T47D (cell line): ENCODE data around the gene KLK5.
"Not testable (repeated sequence)": the region's sequence is repeated elsewhere in the genome, so short reads cannot be mapped to it uniquely, and the experiment has no call there.

Experiments
- DNase-seq, 2 experiments: peaks; one replicate each; pipeline versions ENCODE4 v3.0.0 to v3.0.0-alpha.2; 2011 to 2012; ENCODE audit warnings: low read depth in 1 of 2, low spot score in 1 of 2
- JUND ChIP-seq: IDR thresholded peaks from 2 replicates; pipeline ENCODE4 v1.6.1; 2012; ENCODE audit warnings: low read depth
- in situ Hi-C: cut with HindIII; loops from 2 replicates; pipeline ENCODE4 v1.10.0; 2016; ENCODE audit warnings: low sequenced_read_pairs, low pct_unique_long_range_greater_than_20kb

KLK5 gene

DNA sequence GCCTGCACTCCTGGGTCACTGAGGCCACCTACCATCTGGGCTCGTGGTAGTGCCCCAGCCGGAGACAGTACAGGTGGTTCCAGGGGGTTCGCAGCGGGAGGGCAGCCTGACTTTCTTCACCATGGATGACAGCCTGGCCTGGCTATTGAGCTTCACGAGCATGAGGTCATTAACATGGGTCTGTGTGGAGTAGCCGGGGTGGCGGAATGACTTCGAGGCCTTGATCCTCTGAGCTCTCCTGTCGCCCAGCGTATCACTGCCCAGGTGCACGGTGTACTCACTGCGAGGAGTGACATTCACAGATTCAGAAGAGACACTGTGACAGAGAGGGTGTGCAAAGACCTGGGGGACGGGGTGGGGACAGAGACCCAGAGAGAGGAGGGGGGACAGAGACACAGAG, 27.4 kb upstream of the KLK5 start:
- no peak for DNase-seq
- in situ Hi-C loops = no loop called here
- no peak for TF ChIP-seq JUND

DNA sequence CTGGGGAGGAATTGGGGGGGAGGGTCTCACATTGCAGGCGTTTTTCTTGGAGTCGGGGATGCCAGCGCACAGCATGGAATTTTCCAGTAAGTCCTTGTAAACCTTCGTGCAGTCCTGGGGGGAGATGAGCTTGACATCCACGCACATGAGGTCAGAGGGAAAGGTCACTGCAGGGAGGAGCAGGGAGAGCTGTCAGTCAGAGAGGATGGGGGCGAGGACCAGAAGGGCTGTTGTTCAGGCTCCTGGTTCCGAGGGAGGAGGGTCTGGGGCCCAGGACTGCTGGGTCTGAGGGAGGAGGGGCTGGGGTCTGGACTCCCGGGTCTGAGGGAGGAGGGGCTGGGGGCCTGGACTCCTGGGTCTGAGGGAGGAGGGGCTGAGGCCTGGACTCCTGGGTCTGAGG, 26.9 kb upstream of the KLK5 start:
- TF ChIP-seq JUND = no peak
- DNase-seq = no peak
- in situ Hi-C loops = no loop called here

DNA sequence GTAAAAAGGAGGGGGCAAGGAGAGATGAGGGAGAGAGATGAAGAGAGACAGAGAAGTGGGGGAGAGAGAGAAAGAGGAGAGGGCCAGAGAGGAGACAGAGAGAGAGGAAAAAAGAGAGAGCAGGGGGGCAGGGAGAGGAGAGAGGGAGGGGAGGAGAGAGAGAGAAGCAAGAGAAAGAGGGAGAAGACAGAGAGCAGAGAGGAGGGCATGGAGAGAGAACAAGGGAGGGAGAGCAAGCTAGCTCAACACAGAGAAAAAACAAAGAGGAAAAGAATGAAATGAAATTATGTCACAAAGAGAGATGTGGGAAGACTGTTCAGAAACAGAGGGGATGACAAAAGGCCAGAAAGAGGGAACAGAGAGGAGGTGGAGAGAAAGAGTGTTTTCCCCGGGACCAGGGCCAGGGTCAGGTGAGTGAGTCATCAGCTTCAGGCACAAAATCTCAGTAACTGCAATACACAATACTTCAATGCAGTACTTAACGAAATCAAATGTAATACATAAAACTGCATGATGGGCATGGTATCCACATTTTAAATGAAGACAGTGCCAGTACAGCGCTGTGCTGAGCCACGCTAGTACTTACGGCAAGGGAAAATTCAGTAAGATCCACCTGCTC, 26.0 kb upstream of the KLK5 start:
- no peak for TF ChIP-seq JUND
- no peak for DNase-seq
- in situ Hi-C loops = no loop called here

DNA sequence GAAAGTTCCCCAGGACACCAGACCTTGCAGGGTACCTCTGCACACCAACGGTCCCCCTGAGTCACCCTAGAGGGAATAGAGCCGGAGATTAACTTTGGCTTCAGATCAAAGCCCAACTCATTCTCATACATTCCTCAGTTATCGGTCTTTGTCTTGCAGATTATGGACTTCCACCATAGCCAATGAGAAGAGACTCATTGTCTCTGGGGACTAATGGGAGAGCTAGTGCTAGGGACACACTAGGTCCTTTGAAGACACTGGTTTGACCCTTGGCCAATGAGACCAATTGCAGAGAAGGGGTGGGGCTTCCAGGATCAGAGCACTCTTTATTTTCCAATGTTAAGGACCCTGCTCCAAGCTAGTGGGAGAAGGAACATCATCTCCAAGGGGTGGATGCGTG, 24.8 kb upstream of the KLK5 start:
- no peak for DNase-seq
- TF ChIP-seq JUND = no peak
- in situ Hi-C loops = no loop called here

DNA sequence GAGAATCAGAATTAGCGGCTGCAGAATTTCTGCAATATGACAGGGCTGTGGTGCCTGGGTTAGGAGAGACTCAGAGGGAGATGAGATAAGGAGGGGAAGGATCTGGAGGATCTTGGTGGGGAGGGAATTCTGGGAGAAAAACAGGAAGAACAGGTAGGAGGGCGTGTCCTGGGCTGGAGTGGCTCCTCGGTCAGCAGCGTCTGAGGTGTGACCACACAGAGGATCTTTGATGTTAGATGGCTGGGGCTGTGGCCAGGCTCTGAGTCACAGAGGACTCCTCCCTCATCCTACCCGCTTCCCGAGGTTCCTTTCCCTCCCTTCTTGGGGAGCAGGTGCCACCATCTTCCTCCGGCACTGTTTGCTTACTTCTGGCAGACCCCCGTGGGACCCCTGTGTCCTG, 22.9 kb upstream of the KLK5 start:
- no peak for TF ChIP-seq JUND
- DNase-seq = peak in 1 of 2 experiments; percentile 43
- in situ Hi-C loops = no loop called here

DNA sequence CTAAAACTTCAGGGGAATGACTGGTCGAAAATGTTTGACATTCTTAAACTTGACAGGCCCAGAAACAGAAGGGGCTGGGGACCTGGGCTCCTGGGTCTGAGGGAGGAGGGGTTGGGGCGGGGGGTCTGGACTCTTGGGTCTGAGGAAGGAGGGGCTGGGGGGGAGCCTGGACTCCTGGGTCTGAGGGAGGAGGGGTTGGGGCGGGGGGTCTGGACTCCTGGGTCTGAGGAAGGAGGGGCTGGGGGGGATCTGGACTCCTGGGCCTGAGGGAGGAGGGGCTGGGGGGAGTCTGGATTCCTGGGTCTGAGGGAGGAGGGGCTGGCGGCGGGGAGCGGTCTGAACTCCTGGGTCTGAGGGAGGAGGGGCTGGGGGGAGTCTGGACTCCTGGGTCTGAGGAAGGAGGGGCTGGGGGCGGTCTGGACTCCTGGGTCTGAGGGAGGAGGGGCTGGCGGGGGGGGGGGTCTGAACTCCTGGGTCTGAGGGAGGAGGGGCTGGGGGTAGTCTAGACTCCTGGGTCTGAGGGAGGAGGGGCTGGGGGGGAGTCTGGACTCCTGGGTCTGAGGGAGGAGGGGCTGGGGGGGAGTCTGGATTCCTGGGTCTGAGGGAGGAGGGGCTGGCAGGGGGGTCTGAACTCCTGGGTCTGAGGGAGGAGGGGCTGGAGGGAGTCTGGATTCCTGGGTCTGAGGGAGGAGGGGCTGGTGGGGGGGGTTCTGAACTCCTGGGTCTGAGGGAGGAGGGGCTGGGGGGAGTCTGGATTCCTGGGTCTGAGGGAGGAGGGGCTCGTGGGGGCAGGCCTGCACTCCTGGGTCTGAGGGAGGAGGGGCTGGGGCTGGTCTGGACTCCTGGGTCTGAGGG, 22.1 kb upstream of the KLK5 start:
- no peak for DNase-seq
- in situ Hi-C loops = no loop called here
- TF ChIP-seq JUND = no peak

DNA sequence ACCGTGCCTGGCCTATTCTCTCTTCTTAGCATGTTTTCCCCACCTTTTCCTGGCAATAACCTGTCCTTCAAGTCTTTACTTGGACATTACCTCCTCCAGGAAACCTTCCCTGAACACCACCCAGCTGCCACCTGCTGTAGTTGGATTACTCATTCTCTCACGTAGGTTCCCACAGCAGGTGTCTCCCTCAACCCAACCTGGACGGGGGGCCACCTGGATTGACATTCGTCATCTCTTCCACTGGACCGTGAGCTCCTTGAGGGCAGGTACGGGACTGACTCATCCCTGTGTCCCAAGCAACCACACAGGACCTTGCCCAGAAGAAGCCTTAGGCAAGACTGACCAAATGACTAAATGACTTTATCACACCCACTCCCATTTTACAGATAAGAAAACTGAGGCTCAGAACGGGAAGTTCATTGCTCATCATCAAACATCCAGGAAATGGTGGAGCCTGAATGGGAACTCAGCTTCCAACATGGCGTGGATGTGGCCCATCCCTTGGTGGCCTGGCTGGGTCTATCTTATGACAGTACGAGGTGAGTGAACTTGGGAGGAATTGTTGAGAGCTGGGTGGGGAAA, 20.0 kb upstream of the KLK5 start:
- no peak for DNase-seq
- in situ Hi-C loops = no loop called here
- no peak for TF ChIP-seq JUND

DNA sequence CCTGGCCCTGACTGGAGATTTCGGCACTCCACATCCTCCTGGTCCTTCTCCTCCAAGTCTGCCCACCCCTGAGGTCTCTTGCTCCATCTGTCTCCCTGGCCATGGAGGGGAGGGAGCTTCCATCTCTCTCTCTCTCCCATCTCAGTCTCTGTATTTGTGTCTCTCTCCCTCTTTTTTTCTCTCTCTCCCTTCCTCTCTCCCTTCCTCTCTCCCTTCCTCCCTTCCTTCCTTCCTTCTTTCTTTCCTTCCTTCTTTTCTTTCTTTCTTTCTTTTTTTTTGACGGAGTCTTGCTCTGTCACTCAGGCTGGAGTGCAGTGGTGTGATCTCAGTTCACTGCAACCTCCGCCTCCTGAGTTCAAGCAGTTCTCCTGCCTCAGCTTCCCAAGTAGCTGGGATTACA, 17.0 kb upstream of the KLK5 start:
- DNase-seq, in situ Hi-C loops: not testable (repeated sequence)

DNA sequence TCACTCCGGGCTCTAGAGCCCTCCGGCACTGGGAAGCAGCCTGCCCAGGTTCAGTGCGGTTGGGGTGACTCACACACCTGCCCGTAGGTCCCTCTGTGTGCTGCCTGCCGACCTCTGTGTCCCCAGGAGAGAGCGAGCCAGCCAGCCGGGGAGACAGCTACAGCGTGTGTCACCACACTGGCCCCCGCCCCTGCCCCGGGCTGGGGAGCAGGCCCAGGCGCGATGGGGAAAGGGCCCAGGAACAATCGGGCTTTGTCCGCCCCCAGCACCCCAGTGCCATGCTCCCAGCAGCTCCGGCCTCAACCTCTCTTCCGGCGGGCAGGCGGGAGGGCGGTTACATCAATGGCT, 16.5 kb upstream of the KLK5 start, which contains the start of gene KLK6:
Gene KLK6 (minus strand): TSS at position 179 of the 348 bp plus-strand sequence. CDS start 1,487 bp downstream, outside the sequence.
- in situ Hi-C loops = no loop called here
- no peak for TF ChIP-seq JUND
- DNase-seq = no peak

DNA sequence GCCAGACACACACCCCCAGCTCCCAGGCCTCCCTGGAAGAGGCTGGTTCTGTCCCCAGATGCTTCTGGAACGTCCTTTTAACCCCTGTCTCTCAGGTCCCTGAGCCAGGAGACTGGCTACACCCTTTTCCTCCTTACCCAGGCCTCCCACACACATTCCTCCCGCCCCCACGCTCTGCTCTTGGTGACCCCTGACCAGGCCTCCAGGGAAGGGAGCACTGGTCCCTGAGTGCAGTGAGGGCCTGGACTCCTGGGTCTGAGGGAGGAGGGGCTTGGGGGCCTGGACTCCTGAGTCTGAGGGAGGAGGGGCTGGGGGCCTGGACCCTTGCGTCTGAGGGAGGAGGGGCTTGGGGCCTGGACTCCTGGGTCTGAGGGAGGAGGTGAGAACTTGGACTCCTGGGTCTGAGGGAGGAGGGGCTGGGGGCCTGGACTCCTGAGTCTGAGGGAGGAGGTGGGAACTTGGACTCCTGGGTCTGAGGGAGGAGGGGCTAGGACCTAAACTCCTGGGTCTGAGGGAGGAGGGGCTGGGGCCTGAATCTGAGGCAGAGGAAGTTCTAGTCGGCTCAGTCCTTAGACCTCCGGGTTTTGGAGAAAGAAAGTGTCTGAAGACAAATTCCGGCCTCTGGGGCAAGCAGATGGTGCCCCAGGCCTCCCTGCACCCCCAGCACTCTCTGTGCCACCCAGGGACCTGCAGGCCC, 16.0 kb upstream of the KLK5 start:
- TF ChIP-seq JUND = no peak
- DNase-seq = no peak
- in situ Hi-C loops = no loop called here

DNA sequence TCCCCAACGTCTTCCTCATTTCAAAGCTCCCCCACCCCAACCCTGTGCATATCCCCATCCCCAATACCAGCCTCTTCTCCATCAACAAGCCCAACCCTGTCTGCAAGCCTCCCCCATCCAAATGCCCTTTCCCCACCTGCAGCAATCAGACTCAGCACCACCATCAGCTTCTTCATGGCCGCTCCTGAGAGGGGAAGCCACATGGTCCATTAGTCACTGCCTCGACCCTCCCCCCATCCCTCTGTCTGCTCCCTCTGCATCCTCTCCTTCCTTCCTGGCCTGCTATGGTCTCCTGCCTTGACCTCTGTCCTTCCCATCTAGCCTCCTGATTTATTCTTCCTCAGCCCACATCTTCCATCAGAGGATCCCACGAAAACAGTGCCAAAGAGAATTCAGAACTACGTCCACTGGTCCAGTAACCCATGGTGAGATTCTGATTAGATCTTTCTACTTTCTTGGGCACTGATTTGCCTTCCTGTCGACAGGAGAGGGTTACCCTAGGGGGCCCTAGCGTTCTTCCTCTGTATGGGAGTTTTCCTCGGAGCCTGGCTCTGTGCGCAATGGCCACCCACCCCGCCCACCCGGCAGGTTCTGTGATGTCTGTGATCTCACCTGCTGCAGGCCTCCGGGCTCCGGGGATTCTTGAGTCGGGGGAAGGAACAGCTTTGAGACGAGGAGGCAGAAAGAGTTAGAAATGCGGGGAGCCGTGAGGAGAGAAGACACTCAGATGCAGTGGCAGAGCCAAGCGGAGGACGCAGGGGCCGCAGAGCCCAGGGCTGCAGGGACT, 15.3 kb upstream of the KLK5 start:
- in situ Hi-C loops = no loop called here
- no peak for TF ChIP-seq JUND
- no peak for DNase-seq

DNA sequence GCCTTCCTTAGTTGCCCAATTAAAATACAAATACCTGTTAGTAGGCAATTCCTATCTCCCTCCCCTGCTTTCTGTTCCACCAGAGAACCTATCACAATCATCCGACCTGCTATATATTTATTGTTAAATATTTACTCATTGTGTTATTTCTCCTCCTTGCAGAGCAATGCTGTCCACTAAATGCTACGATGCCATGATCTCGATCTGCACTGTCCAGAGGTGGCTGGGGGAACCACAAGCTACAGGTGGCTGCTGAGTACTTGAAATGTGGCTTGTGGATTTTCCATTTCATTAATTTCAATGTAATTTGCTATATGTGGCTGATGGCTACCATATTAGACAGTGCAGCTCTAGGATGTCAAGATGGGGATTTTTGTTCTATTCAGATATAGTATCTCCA, 11.4 kb upstream of the KLK5 start:
- in situ Hi-C loops = no loop called here
- TF ChIP-seq JUND = no peak
- no peak for DNase-seq
